Measurements from ENCODE around the gene OGFOD2.

GRCh38 chr12:122949816-122950675 lies 25.0 kb upstream of the OGFOD2 start:
- TF ChIP-seq CTCF (optimal IDR thresholded peaks at IDR 0.05 in 1 of 3, IDR thresholded peaks at IDR 0.05 in 1 of 3, conservative IDR thresholded peaks at IDR 0.05 in 1 of 3; ENCODE audit: extremely low read depth in 1 of 3, insufficient read depth in 2 of 3, low read length in 3 of 3) (no peak), EZH2 (IDR thresholded peaks at IDR 0.05; ENCODE audit: low read length) (no peak)
